ENCODE data around the gene BOLA2B. TPM values are rescaled to one million over a fixed set of nuclear protein-coding genes. Genes with fewer than 3 reads are reported as not detected.

BOLA2B gene
- total RNA-seq, 1 donor from 2014 or later: 86.5 TPM

DNA sequence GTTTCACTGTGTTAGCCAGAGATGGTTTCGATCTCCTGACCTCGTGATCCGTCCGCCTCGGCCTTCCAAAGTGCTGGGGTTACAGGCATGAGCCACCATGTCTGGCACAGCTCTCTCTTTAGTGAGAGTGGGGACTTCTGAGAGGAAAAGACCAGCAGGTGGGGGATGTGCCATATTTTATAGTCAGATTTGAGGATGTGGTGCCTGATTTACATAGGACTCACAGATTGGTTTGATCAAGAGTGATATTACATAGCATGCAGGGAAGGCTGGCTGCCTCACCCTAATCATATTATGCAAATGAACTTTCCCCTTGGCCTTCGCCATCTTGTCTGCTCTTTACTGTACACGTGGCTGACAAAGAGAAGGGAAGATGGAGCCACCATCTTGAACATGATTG is 42.4 kb downstream of the BOLA2B start:
- peaks cover 2% of the 10 kb centered on the region for H3K36me3 Mint-ChIP-seq (ENCODE audit: low read depth)
- DNase-seq (ENCODE audit: low spot score): no peak
- H3K4me3 Mint-ChIP-seq (ENCODE audit: unreplicated experiment): no peak overlapping the region
- H3K9me3 Mint-ChIP-seq (ENCODE audit: low read depth): peaks cover 12% of the 10 kb centered on the region
- no peaks in the 10 kb centered on the region for H3K4me1 Mint-ChIP-seq (ENCODE audit: low read depth)
- H3K27ac Mint-ChIP-seq (ENCODE audit: unreplicated experiment): no peak overlapping the region
- no peaks in the 10 kb centered on the region for H3K27me3 Mint-ChIP-seq (ENCODE audit: low read depth)
- TF ChIP-seq, protein P1, sequence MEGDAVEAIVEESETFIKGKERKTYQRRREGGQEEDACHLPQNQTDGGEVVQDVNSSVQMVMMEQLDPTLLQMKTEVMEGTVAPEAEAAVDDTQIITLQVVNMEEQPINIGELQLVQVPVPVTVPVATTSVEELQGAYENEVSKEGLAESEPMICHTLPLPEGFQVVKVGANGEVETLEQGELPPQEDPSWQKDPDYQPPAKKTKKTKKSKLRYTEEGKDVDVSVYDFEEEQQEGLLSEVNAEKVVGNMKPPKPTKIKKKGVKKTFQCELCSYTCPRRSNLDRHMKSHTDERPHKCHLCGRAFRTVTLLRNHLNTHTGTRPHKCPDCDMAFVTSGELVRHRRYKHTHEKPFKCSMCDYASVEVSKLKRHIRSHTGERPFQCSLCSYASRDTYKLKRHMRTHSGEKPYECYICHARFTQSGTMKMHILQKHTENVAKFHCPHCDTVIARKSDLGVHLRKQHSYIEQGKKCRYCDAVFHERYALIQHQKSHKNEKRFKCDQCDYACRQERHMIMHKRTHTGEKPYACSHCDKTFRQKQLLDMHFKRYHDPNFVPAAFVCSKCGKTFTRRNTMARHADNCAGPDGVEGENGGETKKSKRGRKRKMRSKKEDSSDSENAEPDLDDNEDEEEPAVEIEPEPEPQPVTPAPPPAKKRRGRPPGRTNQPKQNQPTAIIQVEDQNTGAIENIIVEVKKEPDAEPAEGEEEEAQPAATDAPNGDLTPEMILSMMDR (IDR thresholded peaks at IDR 0.05): no peak

DNA sequence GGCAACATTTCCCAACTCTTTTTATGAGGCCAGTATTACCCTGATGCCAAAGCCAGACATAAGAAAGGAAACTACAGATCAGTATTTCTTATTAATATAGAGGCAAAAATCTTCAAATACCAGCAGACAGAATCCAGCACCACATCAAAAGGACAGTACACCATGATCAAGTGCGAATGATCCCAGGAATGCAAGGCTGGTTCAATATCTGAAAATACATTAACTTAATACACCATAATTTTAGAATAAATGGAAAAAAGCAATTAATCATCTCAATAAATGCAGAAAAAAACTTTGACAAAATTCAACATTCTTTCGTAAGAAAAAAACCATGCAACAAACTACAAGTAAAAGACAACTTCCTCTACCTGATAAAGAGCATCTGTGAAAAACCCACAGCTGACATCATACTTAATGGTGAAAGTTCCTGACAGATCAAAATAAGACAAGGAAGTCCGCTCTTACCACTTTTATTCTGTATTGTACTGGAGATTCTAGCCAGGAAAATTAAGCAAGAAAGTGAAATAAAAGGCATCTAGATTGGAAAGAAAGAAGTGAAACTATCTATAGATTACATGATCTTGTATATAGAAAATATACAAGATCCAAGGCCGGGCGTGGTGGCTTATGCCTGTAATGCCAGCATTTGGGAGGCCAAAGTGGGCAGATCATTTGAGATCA is 44.1 kb downstream of the BOLA2B start:
- Mint-ChIP-seq H3K27me3 (ENCODE audit: low read depth) (no peaks in the 10 kb centered on the region), H3K4me3 (ENCODE audit: unreplicated experiment) (no peak overlapping the region), H3K4me1 (ENCODE audit: low read depth) (no peaks in the 10 kb centered on the region), H3K27ac (ENCODE audit: unreplicated experiment) (no peak overlapping the region), H3K36me3 (ENCODE audit: low read depth) (peaks cover 2% of the 10 kb centered on the region), H3K9me3 (ENCODE audit: low read depth) (peaks cover 12% of the 10 kb centered on the region)
- TF ChIP-seq, protein P1 (IDR thresholded peaks at IDR 0.05): no peak
- DNase-seq (ENCODE audit: low spot score): no peak

DNA sequence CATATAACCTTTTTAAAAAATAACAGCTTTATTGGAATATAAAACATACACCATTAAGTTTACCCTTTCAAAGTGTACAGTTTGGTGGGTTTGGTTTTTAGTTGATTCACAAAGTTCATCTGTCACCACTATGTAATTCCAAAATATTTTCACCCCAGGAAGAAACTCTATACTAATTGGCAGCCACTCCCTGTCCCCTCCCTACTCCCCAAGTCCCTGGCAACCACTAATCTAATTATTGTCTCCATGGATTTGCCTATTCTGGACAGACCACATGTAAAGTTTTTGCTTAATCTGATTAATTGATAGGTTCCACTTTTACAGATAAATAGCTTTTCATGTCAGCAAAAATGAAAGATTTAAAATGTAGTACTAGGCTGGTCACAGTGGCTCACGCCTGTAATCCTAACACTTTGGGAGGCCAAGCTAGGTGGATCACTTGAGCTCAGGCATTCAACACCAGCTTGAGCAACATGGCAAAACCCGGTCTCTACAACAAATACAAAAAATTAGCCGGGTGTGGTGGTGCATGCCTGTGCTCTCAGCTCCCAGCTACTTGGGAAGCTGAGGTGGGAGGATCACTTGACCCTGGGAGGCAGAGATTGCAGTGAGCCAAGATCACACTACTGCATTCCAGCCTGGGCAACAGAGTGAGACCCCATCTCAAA is 45.5 kb downstream of the BOLA2B start:
- Mint-ChIP-seq H3K27ac (ENCODE audit: unreplicated experiment) (no peak overlapping the region), H3K4me1 (ENCODE audit: low read depth) (no peaks in the 10 kb centered on the region), H3K27me3 (ENCODE audit: low read depth) (no peaks in the 10 kb centered on the region), H3K9me3 (ENCODE audit: low read depth) (peaks cover 12% of the 10 kb centered on the region), H3K4me3 (ENCODE audit: unreplicated experiment) (no peak overlapping the region), H3K36me3 (ENCODE audit: low read depth) (peaks cover 2% of the 10 kb centered on the region)
- TF ChIP-seq, protein P1 (IDR thresholded peaks at IDR 0.05): no peak
- no peak for DNase-seq (ENCODE audit: low spot score)

DNA sequence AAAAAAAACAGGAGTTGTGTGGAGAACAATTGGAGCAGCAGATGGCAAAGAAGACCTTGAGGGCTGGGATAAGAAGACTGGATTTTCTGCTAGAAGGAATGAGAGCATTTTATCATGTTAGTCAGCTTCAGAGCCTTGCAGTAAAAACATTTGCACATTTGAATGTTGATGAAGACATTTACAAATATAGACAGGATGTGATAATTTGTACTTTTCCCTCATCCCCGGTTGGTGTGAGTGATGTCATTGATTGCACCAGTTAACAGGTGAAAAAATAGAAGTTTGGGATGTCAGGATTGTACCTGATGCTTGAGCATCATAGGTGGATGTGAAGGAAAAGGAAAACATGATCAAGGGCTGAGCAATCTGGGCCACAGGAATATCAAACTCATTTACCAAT is 47.8 kb downstream of the BOLA2B start:
- TF ChIP-seq, protein P1 (IDR thresholded peaks at IDR 0.05): no peak
- H3K27ac Mint-ChIP-seq (ENCODE audit: unreplicated experiment): no peak overlapping the region
- H3K36me3 Mint-ChIP-seq (ENCODE audit: low read depth): peaks cover 2% of the 10 kb centered on the region
- no peaks in the 10 kb centered on the region for H3K27me3 Mint-ChIP-seq (ENCODE audit: low read depth)
- DNase-seq (ENCODE audit: low spot score): no peak
- H3K4me1 Mint-ChIP-seq (ENCODE audit: low read depth): no peaks in the 10 kb centered on the region
- H3K9me3 Mint-ChIP-seq (ENCODE audit: low read depth): peaks cover 12% of the 10 kb centered on the region
- H3K4me3 Mint-ChIP-seq (ENCODE audit: unreplicated experiment): no peak overlapping the region

DNA sequence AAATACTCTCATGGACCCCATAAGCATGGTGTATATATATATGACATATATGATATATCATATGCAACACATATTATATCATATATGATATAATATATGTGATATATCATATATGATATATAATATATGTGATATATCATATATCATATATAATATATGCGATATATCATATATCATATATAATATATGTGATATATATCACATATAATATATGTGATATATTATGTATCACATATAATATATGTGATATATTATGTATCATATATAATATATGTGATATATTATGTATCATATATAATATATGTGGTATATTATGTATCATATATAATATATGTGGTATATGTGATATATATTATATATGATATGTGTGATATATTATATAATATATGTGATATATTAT is 48.5 kb downstream of the BOLA2B start:
- TF ChIP-seq, protein P1 (IDR thresholded peaks at IDR 0.05): no peak
- no peaks in the 10 kb centered on the region for H3K4me1 Mint-ChIP-seq (ENCODE audit: low read depth)
- H3K4me3 Mint-ChIP-seq (ENCODE audit: unreplicated experiment): no peak overlapping the region
- H3K27ac Mint-ChIP-seq (ENCODE audit: unreplicated experiment): no peak overlapping the region
- H3K36me3 Mint-ChIP-seq (ENCODE audit: low read depth): peaks cover 2% of the 10 kb centered on the region
- H3K27me3 Mint-ChIP-seq (ENCODE audit: low read depth): no peaks in the 10 kb centered on the region
- H3K9me3 Mint-ChIP-seq (ENCODE audit: low read depth): peaks cover 8% of the 10 kb centered on the region
- DNase-seq (ENCODE audit: low spot score): no peak

All from chondrocyte (in vitro differentiated cells).